ENCODE results near the gene SMG1. TPM values are rescaled to one million over a fixed set of nuclear protein-coding genes. Genes with fewer than 3 reads are reported as not detected.
"Not testable (repeated sequence)": the region's sequence is repeated elsewhere in the genome, so short reads cannot be mapped to it uniquely, and the experiment has no call there.

Gene SMG1
- total and polyA plus RNA-seq, 10 of the 15 experiments (the other 5 are each of a cell fraction or from before 2014, with no cell fraction given): 3.9 to 66.7 (median 37.0) TPM

GRCh38 chr16:18959031-18959505, 32.9 kb upstream of the SMG1 start:
- Histone ChIP-seq H3K9ac (ENCODE audit: control insufficient read depth, insufficient read depth, low read length) (no peak overlapping the region), H2AFZ (ENCODE audit: control insufficient read depth, low read depth, low read length) (peak overlapping the region; percentile 51), H3K9me3 (replicated peaks; ENCODE audit: control insufficient read depth, insufficient read depth, low read length) (no peaks in the 10 kb centered on the region), H3K4me1 (ENCODE audit: control insufficient read depth, insufficient read depth, low read length) (no peaks in the 10 kb centered on the region), H4K20me1 (ENCODE audit: control insufficient read depth, insufficient read depth) (no peaks in the 10 kb centered on the region), H3K4me2 (ENCODE audit: control insufficient read depth, insufficient read depth) (no peak overlapping the region), H3K27ac (ENCODE audit: control insufficient read depth, insufficient read depth) (no peak overlapping the region), H3K79me2 (ENCODE audit: control insufficient read depth, insufficient read depth, low read length) (no peaks in the 10 kb centered on the region), H3K36me3 (ENCODE audit: control insufficient read depth in 2 of 2, insufficient read depth in 2 of 2, low read length in 1 of 2) (no peaks in the 10 kb centered on the region), H3K4me3 (no peak overlapping the region), H3K27me3 (replicated peaks in 1 of 2; ENCODE audit: control insufficient read depth in 2 of 2, insufficient read depth in 2 of 2, low read length in 1 of 2) (no peaks in the 10 kb centered on the region)
- intact Hi-C loops (cut with micrococcal nuclease; ENCODE audit: unreplicated experiment) (no loop called here), in situ Hi-C loops (cut with MboI) (no loop called here)
- no peak; the same call in 2 of the 3 replicates for ATAC-seq
- ChIA-PET POLR2A (no interaction called here), SMC1A (ENCODE audit: uncharacterized antibody, unreplicated experiment) (interaction anchor here (1.0 to 2.1 kb wide), 2 partner anchors 9 to 157 kb away, joined by 3 to 4 read pairs; no protein-coding TSS in a partner anchor), RAD21 (ENCODE audit: unreplicated experiment) (no interaction called here), CTCF (interaction anchor here (0.6 to 2.3 kb wide), 6 partner anchors 9 to 159 kb away, joined by 3 to 9 read pairs (median 5); no protein-coding TSS in a partner anchor)
- no peak for TF ChIP-seq RAD21 (IDR thresholded peaks at IDR 0.05; ENCODE audit: insufficient read depth, low read depth, low read length)
- TF ChIP-seq RAD51 (IDR thresholded peaks at IDR 0.05): no peak
- TF ChIP-seq NFYB (IDR thresholded peaks at IDR 0.05; ENCODE audit: insufficient read depth, low read depth, low read length): no peak
- TF ChIP-seq RUNX3 (IDR thresholded peaks at IDR 0.05; ENCODE audit: low read length): no peak
- 68% methylated on average over 2 of the region's 2 CpGs for WGBS (ENCODE audit: insufficient coverage, insufficient replicate concordance, low lambda C conversion rate, missing lambda C conversion rate)
- FAIRE-seq: no peak
- DNase-seq (ENCODE audit: low read depth, low spot score): no peak
- no TSS peak for BruUV-seq (replicated peaks)

GRCh38 chr16:18958621-18959029, 32.4 kb upstream of the SMG1 start:
- in situ Hi-C loops (cut with MboI) (no loop called here), intact Hi-C loops (cut with micrococcal nuclease; ENCODE audit: unreplicated experiment) (no loop called here)
- CTCF ChIA-PET: interaction anchor here (1.3 to 2.3 kb wide), 4 partner anchors 9 to 159 kb away, joined by 4 to 9 read pairs (median 5); no protein-coding TSS in a partner anchor
- Histone ChIP-seq H3K36me3 (ENCODE audit: control insufficient read depth in 2 of 2, insufficient read depth in 2 of 2, low read length in 1 of 2) (no peaks in the 10 kb centered on the region), H3K27ac (ENCODE audit: control insufficient read depth, insufficient read depth) (no peak overlapping the region), H4K20me1 (ENCODE audit: control insufficient read depth, insufficient read depth) (no peaks in the 10 kb centered on the region), H3K9ac (ENCODE audit: control insufficient read depth, insufficient read depth, low read length) (no peak overlapping the region), H2AFZ (ENCODE audit: control insufficient read depth, low read depth, low read length) (peak overlapping the region; percentile 10; the same call in 1 of the 2 replicates), H3K79me2 (ENCODE audit: control insufficient read depth, insufficient read depth, low read length) (no peaks in the 10 kb centered on the region), H3K4me3 (no peak overlapping the region), H3K4me2 (ENCODE audit: control insufficient read depth, insufficient read depth) (no peak overlapping the region), H3K4me1 (ENCODE audit: control insufficient read depth, insufficient read depth, low read length) (no peaks in the 10 kb centered on the region), H3K27me3 (replicated peaks in 1 of 2; ENCODE audit: control insufficient read depth in 2 of 2, insufficient read depth in 2 of 2, low read length in 1 of 2) (no peaks in the 10 kb centered on the region), H3K9me3 (replicated peaks; ENCODE audit: control insufficient read depth, insufficient read depth, low read length) (no peaks in the 10 kb centered on the region)
- BruUV-seq (replicated peaks): no TSS peak
- RAD21 ChIA-PET (ENCODE audit: unreplicated experiment): no interaction called here
- 32% methylated on average over 2 of the region's 2 CpGs for WGBS (ENCODE audit: insufficient coverage, insufficient replicate concordance, low lambda C conversion rate, missing lambda C conversion rate)
- ATAC-seq (no peak), FAIRE-seq (no peak), DNase-seq (ENCODE audit: low read depth, low spot score) (no peak)
- TF ChIP-seq SREBF2 (IDR thresholded peaks at IDR 0.05; ENCODE audit: low read length) (no peak), MYC (IDR thresholded peaks at IDR 0.05; ENCODE audit: insufficient read depth, insufficient read length, insufficient replicate concordance, low read length, severe bottlenecking) (no peak), IRF5 (IDR thresholded peaks at IDR 0.05; ENCODE audit: borderline replicate concordance) (no peak)
- POLR2A ChIA-PET: interaction anchor here (0.9 kb wide), 1 partner anchor 154 kb away, joined by 3 read pairs; no protein-coding TSS in a partner anchor
- SMC1A ChIA-PET (ENCODE audit: uncharacterized antibody, unreplicated experiment): interaction anchor here (1.0 to 2.1 kb wide), 2 partner anchors 10 to 156 kb away, joined by 3 to 4 read pairs; no protein-coding TSS in a partner anchor

GRCh38 chr16:18956658-18957241, 30.5 kb upstream of the SMG1 start:
- FAIRE-seq; BruUV-seq (replicated peaks); H3K79me2 ChIP-seq (ENCODE audit: control insufficient read depth, insufficient read depth, low read length); H3K9ac ChIP-seq (ENCODE audit: control insufficient read depth, insufficient read depth, low read length); in situ Hi-C loops (cut with MboI); H4K20me1 ChIP-seq (ENCODE audit: control insufficient read depth, insufficient read depth); ATAC-seq; H3K4me1 ChIP-seq (ENCODE audit: control insufficient read depth, insufficient read depth, low read length); POLR2A ChIA-PET; H3K27ac ChIP-seq (ENCODE audit: control insufficient read depth, insufficient read depth); H3K36me3 ChIP-seq (ENCODE audit: control insufficient read depth in 2 of 2, insufficient read depth in 2 of 2, low read length in 1 of 2); intact Hi-C loops (cut with micrococcal nuclease; ENCODE audit: unreplicated experiment); H3K9me3 ChIP-seq (replicated peaks; ENCODE audit: control insufficient read depth, insufficient read depth, low read length); DNase-seq (ENCODE audit: low read depth, low spot score); H3K27me3 ChIP-seq (replicated peaks in 1 of 2; ENCODE audit: control insufficient read depth in 2 of 2, insufficient read depth in 2 of 2, low read length in 1 of 2); RAD21 ChIA-PET (ENCODE audit: unreplicated experiment); SMC1A ChIA-PET (ENCODE audit: uncharacterized antibody, unreplicated experiment): not testable (repeated sequence)
- Histone ChIP-seq H3K4me3 (peak overlapping the region; percentile 51), H2AFZ (ENCODE audit: control insufficient read depth, low read depth, low read length) (peak overlapping the region; percentile 66), H3K4me2 (ENCODE audit: control insufficient read depth, insufficient read depth) (peak overlapping the region; percentile 7; the same call in 1 of the 2 replicates)
- CTCF ChIA-PET: interaction anchor here (0.6 to 2.6 kb wide), 3 partner anchors 13 to 155 kb away, joined by 3 to 11 read pairs (median 3); partner anchors contain the start of gene ARL6IP1
- 54% methylated on average over 6 of the region's 6 CpGs for WGBS (ENCODE audit: insufficient coverage, insufficient replicate concordance, low lambda C conversion rate, missing lambda C conversion rate)

All from GM12878 (cell line).